Measurements from ENCODE around the gene GNG13.
"Not testable (repeated sequence)": the region's sequence is repeated elsewhere in the genome, so short reads cannot be mapped to it uniquely, and the experiment has no call there.

GNG13 gene

GRCh38 chr16:822174-822908 lies 21.8 kb upstream of the GNG13 start:
- ChIA-PET CTCF (no interaction called here), POLR2A (no interaction called here)
- no peak for DNase-seq (ENCODE audit: low read depth, low spot score)
- TF ChIP-seq CTCF (IDR thresholded peaks at IDR 0.05; ENCODE audit: insufficient read depth, low read length, missing control alignments) = no peak
- H3K4me3 ChIP-seq (ENCODE audit: low read depth, low read length) = no peak overlapping the region

- no peak overlapping the region for H3K4me3 ChIP-seq (ENCODE audit: low read depth, low read length)
- DNase-seq (ENCODE audit: low read depth, low spot score) = no peak
- CTCF ChIA-PET = no interaction called here
- no peak for TF ChIP-seq CTCF (IDR thresholded peaks at IDR 0.05; ENCODE audit: insufficient read depth, low read length, missing control alignments)
- POLR2A ChIA-PET = no interaction called here
These were observed 21.2 kb upstream of the GNG13 start for GRCh38 chr16:821751-822150.

- ChIA-PET CTCF (interaction anchor here (0.6 kb wide), 1 partner anchor 291 kb away, joined by 3 read pairs; no protein-coding TSS in a partner anchor), POLR2A (no interaction called here)
- DNase-seq (ENCODE audit: low read depth, low spot score) = no peak
These were observed 20.2 kb upstream of the GNG13 start for GRCh38 chr16:820748-821147.

GRCh38 chr16:820044-820408 lies 19.5 kb upstream of the GNG13 start:
- CTCF ChIA-PET = interaction anchor here (0.6 kb wide), 1 partner anchor 292 kb away, joined by 3 read pairs; no protein-coding TSS in a partner anchor
- DNase-seq (ENCODE audit: low read depth, low spot score); POLR2A ChIA-PET; H3K4me3 ChIP-seq (ENCODE audit: low read depth, low read length): not testable (repeated sequence)

More at GRCh38 chr16:820748-821147, 20.2 kb upstream of the GNG13 start:
- no peak overlapping the region for H3K4me3 ChIP-seq (ENCODE audit: low read depth, low read length)
- TF ChIP-seq CTCF (IDR thresholded peaks at IDR 0.05; ENCODE audit: insufficient read depth, low read length, missing control alignments) = no peak

GRCh38 chr16:819336-820043 lies 19.0 kb upstream of the GNG13 start:
- DNase-seq (ENCODE audit: low read depth, low spot score) = no peak
- no peak for TF ChIP-seq CTCF (IDR thresholded peaks at IDR 0.05; ENCODE audit: insufficient read depth, low read length, missing control alignments)
- H3K4me3 ChIP-seq (ENCODE audit: low read depth, low read length) = no peak overlapping the region
- ChIA-PET CTCF (no interaction called here), POLR2A (no interaction called here)

- ChIA-PET CTCF (no interaction called here), POLR2A (no interaction called here)
- TF ChIP-seq CTCF (IDR thresholded peaks at IDR 0.05; ENCODE audit: insufficient read depth, low read length, missing control alignments) = no peak
- DNase-seq (ENCODE audit: low read depth, low spot score) = no peak
- H3K4me3 ChIP-seq (ENCODE audit: low read depth, low read length) = no peak overlapping the region
These were observed 18.1 kb upstream of the GNG13 start for GRCh38 chr16:818592-818991.
